ENCODE measurements around the gene PDE4D.

- no peak for TF ChIP-seq CTCF (conservative IDR thresholded peaks at IDR 0.05; ENCODE audit: low read length)
- no peak for TF ChIP-seq EZH2phosphoT487 (IDR thresholded peaks at IDR 0.05; ENCODE audit: borderline replicate concordance, low read depth, low read length)
Observed at GRCh38 chr5:59275510-59276324, 617.8 kb downstream of the PDE4D start.
